HG02973 (cell line): Measurements from ENCODE around the gene KANSL1.

Experiments used
- ATAC-seq: cut with Tn5 transposase; IDR thresholded peaks from one replicate; pipeline ENCODE4 v1.9.1; 2021; ENCODE audit warnings: moderate library complexity; ENCODE audit not compliant: unreplicated experiment

The KANSL1 gene

GRCh38 chr17:46144246-46144645 is 49.0 kb downstream of the KANSL1 start:
- no peak for ATAC-seq

GRCh38 chr17:46143827-46144236 is 49.4 kb downstream of the KANSL1 start:
- ATAC-seq: no peak

- no peak for ATAC-seq
Measured at GRCh38 chr17:46141645-46142044, 51.6 kb downstream of the KANSL1 start.

DNA sequence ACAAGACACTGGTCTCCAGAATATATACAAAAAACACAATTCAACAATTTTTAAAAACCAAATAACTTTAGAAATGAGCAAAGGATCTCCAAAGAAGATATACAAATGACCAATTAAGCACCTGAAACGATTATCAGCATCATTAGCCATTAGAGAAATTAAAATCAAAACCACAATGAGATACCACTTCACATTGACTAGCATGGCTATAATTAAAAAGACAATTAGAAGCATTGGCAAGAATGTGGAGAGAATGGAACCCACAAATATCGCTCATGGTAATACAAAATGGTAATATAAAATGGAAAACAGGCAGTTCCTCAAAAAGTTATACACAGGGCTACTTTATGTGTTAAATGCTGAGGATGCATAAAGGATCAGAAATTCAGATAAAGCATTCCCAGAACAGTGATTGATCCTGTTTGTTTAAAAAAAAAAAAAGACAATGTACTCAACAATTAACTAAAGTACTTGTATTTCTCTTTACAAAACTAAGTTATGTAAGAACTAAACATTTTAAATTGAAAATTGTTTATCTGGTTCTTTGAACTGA is 52.5 kb downstream of the KANSL1 start:
- no peak for ATAC-seq

DNA sequence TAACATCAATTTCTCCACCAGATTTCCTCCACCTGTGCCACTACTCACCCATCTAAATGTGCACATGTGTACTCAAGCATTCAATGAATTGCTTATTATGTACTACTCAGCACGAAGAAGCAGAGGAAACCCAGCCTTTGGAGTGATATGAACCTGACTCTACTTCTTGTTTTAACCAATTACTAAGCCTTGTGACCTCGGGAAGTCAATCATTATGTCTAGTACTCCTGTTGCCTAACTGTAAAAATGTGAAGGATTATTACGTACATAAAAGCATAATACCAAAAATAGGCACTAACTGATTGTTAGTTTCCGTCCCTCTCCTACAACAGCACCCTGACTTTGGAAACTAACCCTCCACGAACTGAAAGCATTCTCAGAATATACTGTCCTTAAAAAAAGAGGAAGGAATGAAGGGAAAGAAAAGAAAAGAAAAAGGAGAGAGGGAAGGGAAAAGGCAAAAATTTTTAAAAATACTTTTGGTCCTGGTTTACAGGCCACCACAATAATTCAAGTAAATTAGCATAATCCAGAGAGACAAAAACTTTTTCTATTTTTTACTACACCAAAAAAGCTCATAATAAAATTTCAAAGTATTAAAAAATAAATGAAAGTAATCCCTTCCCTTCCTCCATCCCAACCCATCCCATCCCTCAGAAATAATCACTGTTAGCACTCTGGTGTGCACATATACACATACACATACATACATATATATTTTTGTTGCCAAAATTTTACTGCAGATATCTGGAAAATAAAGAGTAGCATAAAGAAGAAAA is 53.6 kb downstream of the KANSL1 start:
- ATAC-seq: no peak

DNA sequence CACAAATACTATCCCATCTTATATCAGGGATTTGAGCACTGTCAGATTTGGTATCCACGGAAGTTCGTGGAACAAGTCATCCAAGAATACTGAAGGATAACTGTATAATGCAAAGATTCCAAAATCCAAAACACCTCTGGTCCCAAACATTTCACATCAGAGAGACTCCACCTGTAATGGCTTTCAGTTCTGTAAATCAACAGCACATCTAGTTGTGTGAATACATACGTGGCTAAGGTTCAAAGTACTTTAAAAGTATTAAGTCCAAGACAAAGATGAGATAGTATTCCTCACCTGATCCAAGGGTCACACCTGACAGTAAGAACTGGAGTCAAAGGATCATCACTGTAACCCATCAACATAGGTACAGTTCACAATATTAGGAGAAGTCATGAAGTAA is 54.8 kb downstream of the KANSL1 start:
- no peak for ATAC-seq

DNA sequence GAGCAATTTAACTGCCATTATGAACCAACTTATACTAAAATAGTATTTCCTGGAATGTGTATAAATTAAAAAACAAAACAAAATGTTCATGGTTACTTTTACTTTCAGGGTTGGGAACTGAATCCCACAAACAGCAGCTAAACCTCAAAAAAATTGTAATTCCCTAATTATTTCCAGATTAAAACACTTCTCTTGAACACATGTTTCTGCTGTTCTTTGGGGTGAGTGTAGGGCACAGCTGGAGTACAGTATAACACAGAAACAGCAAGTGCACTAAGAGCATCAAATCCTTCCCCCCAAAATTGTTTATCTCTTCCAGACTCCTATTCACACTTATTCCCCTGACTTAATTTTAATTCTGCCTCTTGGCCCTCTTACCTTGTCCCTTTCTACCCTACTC is 56.4 kb downstream of the KANSL1 start:
- no peak for ATAC-seq

DNA sequence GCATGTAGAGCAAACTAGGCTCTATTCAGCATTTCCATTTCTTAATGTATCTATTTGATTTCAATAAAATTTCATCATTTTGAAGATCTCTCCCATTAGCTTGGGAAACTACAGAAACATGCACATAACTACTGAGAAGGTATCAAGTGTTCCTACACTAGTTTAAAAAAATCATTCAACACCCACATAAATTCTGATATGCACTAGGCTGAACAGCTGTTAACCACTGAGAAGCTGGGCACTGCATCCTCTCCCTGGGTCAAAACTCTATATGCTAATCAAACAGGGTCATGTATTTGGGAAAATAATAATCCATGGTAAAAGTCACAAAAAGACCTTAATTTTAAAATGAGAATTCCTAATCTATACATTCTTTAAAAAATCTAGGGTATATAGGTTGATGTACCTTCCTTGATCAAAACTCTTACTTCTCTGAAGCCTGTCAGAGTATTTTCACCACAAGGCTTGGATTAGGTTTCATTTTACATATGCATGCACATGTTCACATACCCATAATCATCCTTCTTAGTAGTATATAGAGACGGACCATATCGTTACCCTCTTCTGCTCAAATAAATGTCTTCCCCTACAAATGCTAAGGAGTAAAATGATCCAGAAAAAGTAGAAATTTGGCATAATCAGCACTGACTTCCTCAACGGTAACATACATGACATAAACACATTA is 57.2 kb downstream of the KANSL1 start:
- ATAC-seq: no peak

DNA sequence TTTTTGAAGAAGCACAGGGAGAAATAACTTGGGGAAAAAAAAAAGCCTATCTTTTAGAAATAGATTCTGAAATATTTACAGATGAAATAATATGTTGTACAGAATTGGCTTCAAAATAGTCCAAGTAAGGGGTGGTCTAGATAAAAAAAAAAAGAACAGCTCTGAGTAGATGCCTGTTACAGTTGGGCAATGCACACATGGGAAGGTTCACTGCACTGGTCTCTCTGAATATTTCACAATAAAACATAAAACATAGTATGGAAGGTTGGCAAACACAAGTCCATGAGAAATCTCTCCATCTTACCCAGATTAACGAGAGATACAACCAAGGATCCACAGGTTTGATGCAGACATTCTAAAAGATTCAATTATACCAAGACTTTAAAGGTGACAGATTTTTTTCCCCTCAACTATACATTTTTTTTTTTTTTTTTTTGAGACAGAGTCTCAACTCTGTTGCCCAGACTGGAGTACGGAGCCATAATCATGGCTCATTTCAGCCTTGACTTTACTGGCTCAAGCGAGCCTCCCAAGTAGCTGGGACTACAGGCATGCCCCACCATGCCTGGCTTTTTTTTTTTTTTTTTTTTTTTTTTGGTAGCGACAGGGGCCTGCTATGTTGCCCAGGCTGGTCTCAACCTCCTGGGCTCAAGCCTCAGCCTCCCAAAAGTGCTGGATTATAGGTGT is 58.0 kb downstream of the KANSL1 start:
- no peak for ATAC-seq

DNA sequence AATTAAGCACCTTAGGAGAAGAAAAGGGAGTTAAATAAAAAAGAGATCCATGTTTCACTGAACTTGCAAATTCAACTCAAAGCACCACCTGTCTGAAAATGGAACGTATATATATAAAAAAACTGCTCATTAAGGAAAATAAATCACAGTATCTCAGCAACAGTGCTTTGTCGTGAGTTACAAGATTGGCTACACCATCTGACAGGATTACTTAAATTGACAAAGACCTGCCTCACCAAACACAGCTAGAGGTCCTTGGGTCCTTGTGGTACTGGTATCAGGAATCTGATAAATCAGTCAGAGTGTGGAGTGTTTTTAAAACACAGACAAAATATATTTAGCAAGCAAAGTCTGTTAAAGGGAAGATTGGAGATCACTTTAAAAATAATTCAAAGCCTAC is 63.9 kb downstream of the KANSL1 start:
- ATAC-seq: no peak

DNA sequence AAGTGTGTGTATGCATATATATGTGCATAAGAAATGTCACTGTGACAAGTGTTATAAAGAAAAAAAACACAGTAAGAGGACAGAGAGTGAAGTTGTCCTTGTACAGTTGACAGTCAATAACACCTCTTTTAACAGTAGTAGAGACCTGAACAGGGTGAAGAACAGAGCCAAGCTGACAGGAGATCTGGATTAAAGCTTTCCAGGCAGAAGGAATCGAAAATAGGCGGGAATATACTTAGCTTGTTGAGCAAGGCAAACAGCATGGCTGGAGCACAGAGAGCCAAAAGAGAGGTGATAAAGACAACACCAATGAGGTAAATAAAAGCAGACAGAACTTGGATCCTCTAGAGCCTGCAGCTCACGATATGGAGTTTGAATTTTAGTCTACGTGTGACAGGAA is 64.8 kb downstream of the KANSL1 start:
- ATAC-seq: no peak

DNA sequence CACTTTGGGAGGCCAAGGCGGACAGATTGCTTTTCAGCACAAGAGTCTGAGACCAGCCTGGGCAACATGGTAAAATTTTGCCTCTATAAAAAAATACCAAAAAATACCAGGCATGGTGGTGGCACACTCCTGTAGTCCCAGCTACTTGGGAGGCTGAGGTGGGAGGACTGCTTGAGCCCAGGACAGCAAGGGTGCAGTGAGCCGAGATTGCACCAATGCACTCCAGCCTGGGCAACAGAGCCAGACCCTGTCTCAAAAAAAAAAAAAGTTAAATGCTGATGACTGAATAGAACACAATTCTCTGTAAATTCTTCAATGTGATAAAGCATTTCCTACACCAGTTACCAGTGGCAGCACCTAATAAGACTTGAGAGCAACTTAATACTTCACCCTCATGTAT is 65.7 kb downstream of the KANSL1 start:
- ATAC-seq: no peak

DNA sequence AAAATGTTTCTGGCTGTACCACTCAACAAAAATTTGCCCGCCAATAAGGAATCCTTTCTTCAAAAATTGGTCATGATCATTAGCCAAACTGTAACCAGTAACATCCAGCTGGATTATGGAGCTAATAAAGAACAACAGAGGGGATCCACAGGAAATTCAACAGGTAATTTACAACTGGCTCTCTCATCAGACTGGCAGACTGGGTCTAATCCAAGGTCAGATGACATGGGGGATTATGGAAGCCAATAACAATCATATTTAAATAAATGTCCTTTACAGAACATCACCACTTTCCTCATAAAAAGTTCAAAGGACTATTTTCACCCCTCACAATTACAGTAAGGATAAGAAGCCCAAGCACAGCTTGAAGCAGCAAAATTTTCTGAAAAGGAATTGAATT is 66.4 kb downstream of the KANSL1 start:
- ATAC-seq: no peak

DNA sequence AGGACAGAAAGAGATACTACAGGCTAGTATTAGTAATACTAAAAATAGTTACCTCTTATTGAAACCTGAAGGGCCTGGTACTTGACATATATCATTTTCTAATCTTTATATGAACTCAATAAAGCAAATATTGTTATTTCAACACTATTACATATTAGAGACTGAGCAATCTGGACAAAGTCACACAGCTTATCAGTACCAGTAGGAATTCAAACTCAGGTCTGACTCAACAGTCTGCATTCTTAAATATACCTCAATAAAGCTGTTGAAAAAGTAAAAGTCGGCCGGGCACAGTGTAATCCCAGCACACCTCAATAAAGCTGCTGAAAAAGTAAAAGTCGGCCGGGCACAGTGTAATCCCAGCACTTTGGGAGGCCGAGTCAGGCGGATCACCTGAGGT is 67.4 kb downstream of the KANSL1 start:
- no peak for ATAC-seq

DNA sequence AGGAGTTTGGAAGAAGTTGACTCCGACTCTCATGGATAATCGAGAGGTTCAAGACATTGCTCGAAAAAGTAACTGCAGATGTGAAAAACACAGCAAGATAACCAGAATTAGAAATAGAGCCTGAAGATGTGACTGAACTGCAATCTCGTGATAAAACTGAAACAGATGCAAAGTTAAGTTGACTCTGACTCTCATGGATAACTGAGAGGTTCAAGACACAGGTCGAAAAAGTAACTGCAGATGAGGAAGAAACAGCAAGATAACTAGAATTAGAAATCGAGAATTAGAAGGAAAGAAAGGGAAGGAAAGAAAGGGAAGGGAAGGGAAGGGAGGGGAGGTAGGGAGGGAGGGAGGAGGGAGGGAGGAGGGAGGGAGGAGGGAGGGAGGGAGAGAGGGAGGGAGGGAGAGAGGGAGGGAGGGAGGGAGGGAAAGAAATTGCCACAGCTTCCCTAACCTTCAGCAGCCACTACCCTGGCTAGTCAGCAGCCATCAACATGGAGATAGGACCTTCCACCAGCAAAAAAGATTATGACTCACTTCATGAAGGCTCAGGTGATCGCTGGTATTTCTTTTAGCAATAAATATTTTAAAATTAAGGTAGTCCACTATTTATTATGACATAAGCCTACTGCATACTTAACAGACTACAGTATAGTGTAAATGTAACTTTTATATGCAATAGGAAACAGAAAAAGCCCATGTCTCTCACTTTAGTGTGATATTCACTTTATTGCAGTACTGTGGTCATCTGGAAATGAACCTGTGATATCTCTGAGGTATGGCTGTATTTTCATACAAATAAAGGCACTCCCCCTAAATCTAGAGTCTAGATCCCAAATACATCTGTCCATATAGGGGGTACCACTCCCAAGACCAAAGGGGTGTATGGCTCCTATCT is 68.3 kb downstream of the KANSL1 start:
- ATAC-seq: no peak

DNA sequence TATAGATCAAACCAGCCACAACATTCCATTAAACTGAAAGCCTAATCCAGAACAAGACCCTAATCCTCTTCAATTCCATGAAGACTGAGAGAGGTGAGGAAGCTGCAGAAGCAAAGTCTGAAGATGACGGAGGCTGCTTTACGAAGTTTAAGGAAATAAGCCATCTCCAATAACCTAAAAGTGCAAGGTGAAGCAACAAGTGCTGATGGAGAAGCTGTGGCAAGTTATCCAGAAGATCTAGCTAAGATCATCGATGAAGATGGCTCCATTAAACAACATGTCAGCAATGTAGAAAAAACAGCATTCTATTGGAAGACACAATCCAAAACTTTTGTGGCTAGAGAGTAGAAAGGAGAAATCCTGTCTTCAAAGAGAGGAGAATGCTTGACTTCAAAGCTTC is 69.6 kb downstream of the KANSL1 start:
- no peak for ATAC-seq

DNA sequence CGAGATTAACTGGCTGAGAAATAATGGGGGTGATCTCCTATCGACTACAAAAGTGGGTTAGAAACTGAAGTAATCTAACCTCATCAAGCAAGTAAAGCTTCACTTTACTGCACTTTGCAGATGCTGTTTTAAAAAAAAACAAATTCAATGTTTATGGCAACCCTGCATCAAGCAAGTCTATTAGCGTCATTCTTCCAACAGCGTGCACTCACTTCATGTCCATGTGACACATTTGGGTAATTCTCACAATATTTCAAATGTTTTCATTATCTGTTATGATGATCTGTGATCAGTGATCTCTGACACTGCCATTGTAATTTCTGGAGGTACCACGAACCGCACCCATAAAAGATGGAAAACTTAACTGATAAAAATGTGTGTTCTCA is 70.8 kb downstream of the KANSL1 start:
- ATAC-seq: no peak

DNA sequence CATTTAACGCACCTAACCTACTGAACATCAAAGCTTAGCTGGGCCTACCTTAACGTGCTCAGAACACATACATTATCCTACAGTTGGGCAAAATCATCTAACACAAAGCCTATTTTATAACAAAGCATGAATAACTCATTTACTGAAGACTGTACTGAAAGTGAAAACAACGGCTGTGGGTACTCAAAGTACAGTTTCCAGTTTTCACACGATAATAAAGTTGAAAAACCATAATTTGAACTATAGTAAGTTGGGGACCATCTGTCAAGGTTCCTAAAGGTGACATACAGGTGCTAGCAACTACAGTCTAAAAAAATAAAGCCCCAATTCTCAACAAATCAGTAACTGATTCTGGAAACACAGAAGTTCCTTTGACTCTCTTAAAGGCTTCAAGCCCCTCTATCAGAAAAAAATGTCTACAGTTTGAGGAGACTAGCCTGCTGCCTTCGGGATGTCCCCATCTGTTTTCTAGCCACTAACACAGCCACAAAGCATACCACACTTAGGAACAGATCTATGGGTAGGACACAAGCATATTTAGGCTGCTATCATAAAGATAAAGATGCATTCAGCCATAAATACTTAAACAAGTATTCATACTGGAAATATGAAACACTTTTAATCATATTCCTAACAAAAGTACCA is 71.3 kb downstream of the KANSL1 start:
- ATAC-seq: no peak

DNA sequence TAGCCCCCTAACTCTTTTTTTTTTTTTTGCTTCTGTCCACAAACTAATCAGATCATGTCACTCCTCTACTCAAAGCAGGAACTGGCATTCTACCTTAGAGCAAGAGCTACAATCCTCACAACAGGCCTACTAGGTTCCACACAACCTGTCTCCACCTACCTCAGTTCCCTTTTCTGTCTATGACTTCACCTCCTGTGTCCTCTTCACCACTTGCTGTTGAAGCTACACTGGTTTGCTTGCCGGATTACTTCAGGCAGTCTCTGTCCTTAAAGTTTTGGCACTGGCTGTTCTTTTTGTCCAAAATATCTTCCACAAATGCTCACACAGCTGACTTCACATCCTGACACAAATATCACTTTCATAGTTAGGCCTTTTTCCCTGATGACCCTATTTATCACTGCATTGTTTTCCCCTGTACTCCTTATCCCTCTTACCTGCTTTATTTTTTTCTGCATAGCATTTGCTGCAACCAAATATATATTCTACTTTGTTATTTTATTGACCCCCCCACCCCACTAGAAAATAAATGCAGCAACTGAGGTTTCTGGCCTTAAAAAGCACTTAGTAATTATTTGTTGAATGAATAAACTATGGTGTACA is 72.0 kb downstream of the KANSL1 start:
- ATAC-seq: no peak

GRCh38 chr17:46120537-46120936 is 72.7 kb downstream of the KANSL1 start:
- no peak for ATAC-seq
